GM18520 (cell line): ENCODE results near the gene TAS2R41.

ENCODE experiments used
- ATAC-seq: cut with Tn5 transposase; IDR thresholded peaks from one replicate; pipeline ENCODE4 v1.9.1; 2021; ENCODE audit not compliant: unreplicated experiment

Gene TAS2R41

DNA sequence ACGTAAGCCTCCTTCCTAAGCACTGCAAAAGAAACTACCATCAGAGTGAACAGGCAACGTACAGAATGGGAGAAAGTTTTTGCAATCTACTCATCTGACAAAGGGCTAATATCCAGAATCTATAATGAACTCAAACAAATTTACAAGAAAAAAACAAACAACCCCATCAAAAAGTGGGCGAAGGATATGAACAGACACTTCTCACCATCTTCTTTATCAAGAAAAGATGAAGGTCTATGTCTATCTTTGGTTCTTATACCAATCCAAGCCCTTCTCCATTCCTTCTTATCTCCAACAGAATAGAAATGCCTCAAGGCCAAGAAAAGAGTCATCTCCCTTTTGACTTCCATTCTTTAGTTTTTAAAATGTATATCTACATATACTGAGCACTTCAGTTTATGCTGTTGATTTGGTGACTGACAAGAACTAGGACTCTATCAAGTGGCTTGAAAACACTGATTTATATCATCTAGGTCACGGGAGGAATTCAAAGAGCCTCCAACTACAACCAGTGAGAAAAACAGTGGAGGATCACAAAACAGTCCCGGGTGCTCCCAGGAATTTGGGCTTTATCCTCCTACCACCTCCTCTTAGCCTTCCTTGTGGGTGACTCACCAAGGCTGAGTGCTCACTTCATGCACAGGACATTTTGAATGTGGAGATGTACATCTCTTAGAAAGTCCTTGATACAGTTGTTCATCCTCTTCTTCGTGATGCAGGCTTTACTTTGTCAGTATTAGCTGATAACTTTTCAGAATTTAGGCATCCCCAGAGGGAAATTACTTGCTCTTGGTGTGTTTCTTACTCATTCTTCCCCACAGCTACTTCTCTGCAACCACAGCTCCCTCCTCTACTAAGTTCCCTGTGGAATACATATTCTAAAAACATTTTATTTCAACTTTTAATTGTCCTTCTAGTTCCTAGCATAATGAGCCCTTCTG, 15.4 kb downstream of the TAS2R41 start:
- ATAC-seq = no peak

DNA sequence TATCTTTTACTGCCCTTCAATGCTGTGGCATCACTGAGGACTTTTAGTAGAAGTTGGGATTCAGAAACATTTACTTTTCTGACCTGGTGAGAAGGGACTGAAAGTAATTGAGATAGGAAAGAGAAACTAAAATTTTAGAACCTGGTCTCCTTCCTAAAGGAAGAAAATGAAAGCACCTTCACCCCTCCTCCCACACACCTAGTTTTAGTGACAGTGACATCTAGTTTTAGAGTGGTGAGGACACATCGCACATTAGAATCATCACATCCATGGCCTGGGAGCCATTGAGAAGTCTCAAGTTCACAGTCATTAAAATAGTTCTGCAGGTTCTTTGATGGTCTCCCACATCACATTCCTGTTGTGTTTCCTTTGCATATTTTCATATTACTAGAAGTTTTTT, 16.1 kb downstream of the TAS2R41 start:
- ATAC-seq = no peak

- no peak for ATAC-seq
These were observed 16.9 kb downstream of the TAS2R41 start for GRCh38 chr7:143494622-143495021.

GRCh38 chr7:143495851-143496250, 18.2 kb downstream of the TAS2R41 start:
- no peak for ATAC-seq

DNA sequence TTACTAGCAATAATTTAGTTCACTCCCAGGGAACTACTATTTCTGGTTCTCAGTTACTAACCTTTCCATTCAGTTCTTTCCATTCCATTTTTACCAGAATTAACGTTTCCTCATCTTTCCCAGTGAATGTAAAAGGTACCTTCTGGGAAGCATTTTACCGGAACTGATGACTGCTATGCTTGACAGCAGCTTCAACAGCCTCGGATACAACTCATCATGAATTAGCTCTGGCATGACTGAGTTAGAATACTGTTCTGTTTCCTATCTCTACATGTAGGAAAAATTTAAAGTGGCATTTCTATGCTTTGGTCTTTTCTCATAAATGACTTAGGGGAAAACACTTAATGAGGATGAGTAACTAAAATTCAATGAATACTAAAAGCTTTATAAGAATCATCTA, 18.6 kb downstream of the TAS2R41 start:
- ATAC-seq = no peak

DNA sequence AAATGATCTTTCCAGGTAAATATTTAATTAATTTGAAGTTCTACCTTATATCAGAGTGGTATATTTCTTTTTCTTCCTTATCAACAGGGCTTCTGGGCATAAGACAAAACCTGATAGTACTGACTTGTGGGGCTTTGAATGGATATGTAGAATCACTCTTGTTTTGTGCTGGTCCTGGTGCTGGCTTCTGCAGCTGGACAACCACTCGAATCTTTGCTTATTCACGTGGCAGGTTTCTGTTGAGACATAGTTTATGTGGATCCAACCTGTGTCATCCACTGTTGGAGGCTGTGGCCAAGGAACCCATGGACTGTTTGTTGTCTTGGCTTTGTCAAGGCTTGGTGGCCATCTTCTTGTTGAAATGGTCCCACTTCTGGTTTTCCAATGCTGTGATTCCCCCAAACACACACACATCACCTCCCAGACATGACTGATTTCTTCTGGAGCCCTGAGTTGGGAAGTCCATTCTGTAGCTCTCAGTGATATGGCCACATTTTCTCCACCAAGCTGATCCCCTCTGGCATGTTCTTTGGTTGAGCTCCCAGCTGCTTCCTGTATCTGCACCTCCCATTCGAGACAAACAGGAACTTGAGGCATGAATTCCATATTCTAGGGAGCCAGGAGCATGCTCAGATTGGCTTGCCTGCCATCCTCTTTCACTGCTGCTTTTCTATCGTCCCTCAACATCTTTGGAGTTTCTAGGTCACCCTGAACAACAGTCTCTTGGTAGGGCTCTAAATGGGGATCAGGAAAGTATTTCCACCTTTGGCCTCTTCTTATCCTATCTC, 19.5 kb downstream of the TAS2R41 start:
- ATAC-seq = no peak

- ATAC-seq = no peak
These were observed 21.6 kb downstream of the TAS2R41 start for GRCh38 chr7:143499246-143499645.

- no peak for ATAC-seq
These were observed 22.2 kb downstream of the TAS2R41 start for GRCh38 chr7:143499743-143500348.

GRCh38 chr7:143503261-143503660, 25.6 kb downstream of the TAS2R41 start:
- ATAC-seq = no peak

DNA sequence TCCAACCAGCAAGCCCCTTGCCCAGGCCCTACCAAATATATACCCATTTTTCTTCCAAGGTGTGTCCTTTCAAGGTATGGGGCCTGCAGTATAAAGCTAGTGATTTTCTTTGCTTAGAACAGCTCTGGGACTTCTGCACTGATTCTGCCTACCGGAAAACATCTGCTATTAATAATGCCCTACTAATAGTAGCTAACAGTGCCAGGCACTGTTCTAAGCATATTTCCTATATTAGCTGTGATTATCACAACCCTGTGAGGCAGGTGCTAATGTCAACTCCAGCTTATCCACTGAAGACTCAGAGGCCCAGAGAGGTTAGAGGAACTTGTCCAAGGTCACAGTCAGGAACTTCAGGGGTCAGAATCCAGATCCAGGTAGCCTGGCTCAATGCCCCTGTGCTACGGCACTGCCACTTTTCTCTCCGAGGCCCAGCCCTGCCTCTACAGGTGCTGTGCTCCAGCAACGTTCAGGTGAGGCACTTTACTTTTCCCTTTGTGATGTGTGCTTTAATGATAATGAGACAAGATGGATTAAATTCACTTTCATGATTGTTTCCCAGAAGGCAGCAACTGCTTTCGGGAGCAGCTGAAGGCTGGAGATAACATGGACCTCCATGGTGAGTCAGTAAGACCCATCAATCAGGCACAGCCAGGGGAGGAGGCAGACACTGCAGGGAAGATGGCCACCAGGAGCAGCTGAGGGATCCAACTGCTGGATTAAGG, 26.7 kb downstream of the TAS2R41 start:
- no peak for ATAC-seq

- no peak for ATAC-seq
These were observed 27.2 kb downstream of the TAS2R41 start for GRCh38 chr7:143504937-143505297.

DNA sequence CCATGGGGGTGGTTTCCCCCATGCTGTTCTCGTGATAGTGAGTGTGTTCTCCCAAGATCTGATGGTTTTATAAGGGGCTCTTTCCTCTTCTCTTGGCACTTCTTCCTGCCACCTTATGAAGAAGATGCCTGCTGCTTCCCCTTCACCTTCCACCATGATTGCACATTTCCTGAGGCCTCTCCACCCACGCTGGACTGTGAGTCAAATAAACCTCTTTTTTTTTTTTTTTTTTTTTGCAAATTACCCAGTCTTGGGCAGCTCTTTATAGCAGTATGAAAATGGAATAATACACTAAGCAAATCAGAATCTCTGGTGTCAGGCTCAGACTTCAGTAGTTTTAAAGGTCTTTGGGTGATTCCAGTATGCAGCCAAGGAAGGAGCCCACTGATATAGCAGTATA, 28.2 kb downstream of the TAS2R41 start:
- ATAC-seq = no peak

DNA sequence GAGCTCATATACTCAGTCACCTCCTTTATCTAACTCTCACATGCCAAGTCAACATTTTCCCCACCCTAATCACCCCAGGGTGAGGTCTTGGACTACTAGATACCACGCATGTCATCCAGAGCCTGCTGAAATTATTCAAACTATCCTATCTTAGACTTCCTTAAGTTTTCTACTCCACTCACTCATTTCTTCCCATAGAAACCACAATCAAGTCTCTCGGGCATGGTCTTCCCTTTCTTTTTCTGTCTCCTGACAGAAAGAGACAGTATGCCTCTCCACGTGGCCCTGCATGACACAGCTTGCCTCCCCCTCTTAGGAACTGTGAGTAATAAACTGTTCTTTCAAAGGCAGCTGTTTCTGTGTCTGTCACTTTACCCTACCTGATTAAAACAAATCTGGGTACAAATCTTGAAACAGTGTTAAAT, 29.4 kb downstream of the TAS2R41 start:
- ATAC-seq = no peak

DNA sequence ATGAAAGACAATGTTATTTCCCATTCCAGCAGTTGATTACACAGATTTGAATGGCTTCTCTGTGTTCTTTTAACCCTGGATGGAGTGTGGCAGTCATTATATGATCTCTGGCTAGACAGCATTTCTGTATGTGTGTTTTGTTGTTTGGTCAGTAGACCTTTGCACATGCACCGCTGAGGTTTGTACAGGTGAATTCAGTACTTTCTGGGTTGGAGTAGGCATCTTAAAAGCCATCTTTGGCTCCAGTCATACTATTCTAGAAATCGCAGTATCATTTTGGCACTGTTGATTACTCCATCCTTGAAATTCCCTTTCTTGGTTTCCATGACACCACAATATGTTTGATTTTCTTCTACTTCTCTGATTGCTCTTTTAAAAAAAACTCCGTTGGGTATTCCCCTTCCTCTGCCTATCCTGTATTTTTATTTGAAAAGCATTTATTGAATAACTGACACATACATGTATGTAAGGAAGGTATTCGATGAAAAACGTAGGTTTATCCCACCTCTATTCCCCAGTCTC, 29.9 kb downstream of the TAS2R41 start:
- ATAC-seq = no peak

DNA sequence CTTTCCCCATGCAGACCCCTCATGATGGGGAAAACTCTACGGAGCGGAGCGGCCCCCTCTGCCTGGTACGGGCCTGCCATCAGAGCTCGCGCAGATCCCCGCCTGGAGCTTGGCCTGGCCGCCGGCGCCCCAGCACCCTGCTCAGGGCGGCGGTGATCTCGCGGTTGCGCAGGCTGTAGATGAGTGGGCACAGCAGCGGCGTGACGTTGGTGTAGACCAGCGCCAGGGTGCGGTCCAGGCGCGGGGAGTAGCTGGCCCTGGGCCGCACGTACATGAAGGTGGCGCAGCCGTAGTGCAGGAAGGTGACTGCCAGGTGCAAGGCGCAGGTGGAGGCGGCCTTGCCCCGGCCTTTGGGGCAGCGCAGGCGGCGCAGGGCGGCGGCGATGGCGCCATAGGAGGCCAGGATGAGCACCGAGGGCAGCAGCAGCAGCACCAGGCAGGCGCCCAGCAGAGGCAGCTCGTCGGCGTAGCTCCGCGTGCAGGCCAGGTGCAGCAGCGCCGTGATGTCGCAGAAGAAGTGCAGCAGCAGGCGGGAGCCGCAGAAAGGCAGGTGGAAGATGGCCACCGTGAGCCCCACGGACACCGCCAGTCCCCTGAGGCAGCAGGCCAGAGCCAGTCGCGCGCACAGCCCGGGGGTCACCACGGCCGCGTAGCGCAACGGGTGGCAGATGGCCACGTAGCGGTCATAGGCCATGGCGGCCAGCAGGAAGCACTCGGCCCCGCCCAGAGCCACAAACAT, 33.4 kb downstream of the TAS2R41 start:
- no peak for ATAC-seq

- ATAC-seq = no peak
These were observed 33.9 kb downstream of the TAS2R41 start for GRCh38 chr7:143511593-143512047.

GRCh38 chr7:143512488-143513340, 35.0 kb downstream of the TAS2R41 start:
- ATAC-seq = no peak

GRCh38 chr7:143514487-143514886, 36.8 kb downstream of the TAS2R41 start:
- no peak for ATAC-seq
